Measurements from ENCODE around the gene AGMAT. TPM values are rescaled to one million over a fixed set of nuclear protein-coding genes. Genes with fewer than 3 reads are reported as not detected.

AGMAT gene
- total and polyA plus RNA-seq, 2 of the 4 experiments (the other 2 are of a cell fraction): 0.18 to 0.26 TPM

DNA sequence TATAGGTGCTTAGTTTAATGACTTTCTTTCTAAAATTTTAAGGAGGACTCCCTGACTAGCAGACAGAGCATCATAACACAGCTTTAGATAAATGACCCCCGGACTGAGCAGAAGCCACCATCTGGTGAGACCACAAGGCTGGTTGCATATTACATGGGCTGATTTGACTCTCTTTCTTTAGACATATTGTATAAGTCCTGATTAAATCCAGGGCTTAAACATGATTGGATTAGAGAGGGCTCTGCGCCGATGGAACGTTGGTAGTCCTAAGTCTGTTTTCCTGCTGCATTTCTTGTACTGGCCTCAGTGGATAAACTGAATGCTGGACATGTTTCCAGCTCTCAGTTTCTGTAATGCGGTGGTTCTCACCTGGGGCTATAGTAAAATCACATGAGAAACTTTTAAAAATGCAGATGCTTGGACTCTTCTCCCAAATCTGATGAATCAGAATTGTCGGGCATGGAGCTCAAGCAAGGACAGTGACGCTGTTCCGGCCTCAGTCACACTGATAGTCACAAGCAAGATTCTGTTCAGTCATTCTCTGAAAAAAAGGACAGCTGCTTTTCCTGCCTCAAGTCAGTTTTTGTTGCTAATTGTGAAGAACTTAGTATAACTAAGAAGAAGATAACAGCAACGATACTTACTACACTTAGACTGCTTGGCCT lies 49.0 kb upstream of the AGMAT start:
- no peak overlapping the region for H2AK9ac ChIP-seq (replicated peaks; ENCODE audit: low read depth, low read length, poor library complexity)
- no peaks in the 10 kb centered on the region for H3K4me1 ChIP-seq (ENCODE audit: control insufficient read depth, insufficient read depth, low read length)
- in situ Hi-C loops (cut with MboI; ENCODE audit: low sequenced_read_pairs) (no loop called here), intact Hi-C loops (cut with micrococcal nuclease) (no loop called here), dilution Hi-C loops (cut with HindIII; ENCODE audit: low sequenced_read_pairs, unreplicated experiment) (no loop called here)
- no peak overlapping the region for H3K27ac ChIP-seq (ENCODE audit: insufficient read depth, low read length)
- no TSS peak for BruUV-seq (replicated peaks)
- no peak overlapping the region for H4K91ac ChIP-seq (ENCODE audit: insufficient read depth, low read depth, low read length)
- 0 out of 2 replicates have a peak, but pooled peaks cover 5% of the 10 kb centered on the region for H3K9me1 ChIP-seq (ENCODE audit: insufficient read depth, low read length)
- H3K18ac ChIP-seq (ENCODE audit: low read depth, low read length): no peak overlapping the region
- no peaks in the 10 kb centered on the region for H3K27me3 ChIP-seq (ENCODE audit: control insufficient read depth, insufficient read depth, low read length)
- no peak overlapping the region for H3K56ac ChIP-seq (ENCODE audit: extremely low read depth, insufficient read depth, low read length)
- no peak overlapping the region for H3K4me3 ChIP-seq (ENCODE audit: insufficient read depth, low read depth, low read length)
- no peak overlapping the region for H3K4me2 ChIP-seq (ENCODE audit: low read depth, low read length)
- H2AFZ ChIP-seq (replicated peaks; ENCODE audit: low read length, poor library complexity): no peak overlapping the region
- H2BK120ac ChIP-seq (ENCODE audit: low read depth, low read length): no peak overlapping the region
- H2AK5ac ChIP-seq (ENCODE audit: low read depth, low read length): no peak overlapping the region
- no peak overlapping the region for H4K5ac ChIP-seq (ENCODE audit: low read depth, low read length)
- no peak for DNase-seq
- H3K23ac ChIP-seq (ENCODE audit: low read depth, low read length): no peak overlapping the region
- ChIA-PET POLR2A (ENCODE audit: unreplicated experiment) (no interaction called here), CTCF (no interaction called here)
- H3K36me3 ChIP-seq (ENCODE audit: control insufficient read depth, insufficient read depth, low read length): peaks cover 41% of the 10 kb centered on the region
- H2BK5ac ChIP-seq (ENCODE audit: low read depth, low read length, poor library complexity, severe bottlenecking): no peak overlapping the region
- 93% methylated on average over 3 of the region's 9 CpGs; no CpG with 5 or more reads in 1 of the 2 experiments for WGBS, 2 experiments (ENCODE audit: extremely low coverage in 2 of 2, insufficient read length in 1 of 2)
- ATAC-seq (ENCODE audit: low read depth): no peak
- no peak overlapping the region for H4K8ac ChIP-seq (ENCODE audit: low read depth in 2 of 2, low read length in 2 of 2)
- H3K9ac ChIP-seq (ENCODE audit: low read depth, low read length): no peak overlapping the region
- no peak overlapping the region for H2BK15ac ChIP-seq (ENCODE audit: low read depth, low read length)
- TF ChIP-seq CTCF (conservative IDR thresholded peaks at IDR 0.05; ENCODE audit: low read depth, low read length): no peak
- TF ChIP-seq RFX5 (IDR thresholded peaks at IDR 0.05; ENCODE audit: low read depth, low read length): no peak
- no peak for TF ChIP-seq POLR2A (IDR thresholded peaks at IDR 0.05; ENCODE audit: low read depth, low read length)
- no peak for TF ChIP-seq NFE2L2 (IDR thresholded peaks at IDR 0.05; ENCODE audit: low read depth, low read length)
- no peak for TF ChIP-seq RCOR1 (IDR thresholded peaks at IDR 0.05; ENCODE audit: insufficient replicate concordance, low read length)
- TF ChIP-seq, protein P1, sequence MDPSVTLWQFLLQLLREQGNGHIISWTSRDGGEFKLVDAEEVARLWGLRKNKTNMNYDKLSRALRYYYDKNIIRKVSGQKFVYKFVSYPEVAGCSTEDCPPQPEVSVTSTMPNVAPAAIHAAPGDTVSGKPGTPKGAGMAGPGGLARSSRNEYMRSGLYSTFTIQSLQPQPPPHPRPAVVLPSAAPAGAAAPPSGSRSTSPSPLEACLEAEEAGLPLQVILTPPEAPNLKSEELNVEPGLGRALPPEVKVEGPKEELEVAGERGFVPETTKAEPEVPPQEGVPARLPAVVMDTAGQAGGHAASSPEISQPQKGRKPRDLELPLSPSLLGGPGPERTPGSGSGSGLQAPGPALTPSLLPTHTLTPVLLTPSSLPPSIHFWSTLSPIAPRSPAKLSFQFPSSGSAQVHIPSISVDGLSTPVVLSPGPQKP (IDR thresholded peaks at IDR 0.05; ENCODE audit: borderline replicate concordance, low read depth, low read length): no peak
- no peak overlapping the region for H3K14ac ChIP-seq (replicated peaks; ENCODE audit: low read depth, low read length)
- no peaks in the 10 kb centered on the region for H3K9me3 ChIP-seq (ENCODE audit: control insufficient read depth, insufficient read depth, low read length)
- H3K4ac ChIP-seq (ENCODE audit: low read depth, low read length): no peak overlapping the region
- H2BK20ac ChIP-seq (ENCODE audit: low read depth, low read length): no peak overlapping the region
- H4K20me1 ChIP-seq (ENCODE audit: insufficient read depth, low read length): no peaks in the 10 kb centered on the region; the same call in 1 of the 2 replicates
- H3K79me1 ChIP-seq (ENCODE audit: low read depth in 1 of 2, low read length in 2 of 2): peaks cover 8 to 37% of the 10 kb centered on the region in 2 experiments

Data from IMR-90 (cell line).